A549 (cell line): ENCODE data around the gene RAD51. TPM values are rescaled to one million over a fixed set of nuclear protein-coding genes. Genes with fewer than 3 reads are reported as not detected.

Experiments used
- ATAC-seq, 2 experiments: fragments of 200-7000 bp in 1 of 2; fragments of >200 bp in 1 of 2; cut with Nextera tagmentation in 1 of 2; cut with Tn5 transposase in 1 of 2; 3 replicates each; pipeline versions ENCODE4 v1.8.0 to v1.9.1; 2018 to 2020; ENCODE audit warnings: mild to moderate bottlenecking in 1 of 2, moderate library complexity in 1 of 2
- CTCF ChIA-PET: fragments of 300-600 bp; sonication (Branson Sonifier 250); formaldehyde crosslinking; extraction: SDS; loops from one replicate; lab custom pipeline; 2021; ENCODE audit warnings: antibody characterized with exemption, inconsistent platforms; lab: Yijun Ruan, JAX
- POLR2A ChIA-PET: fragments of 350-600 bp; formaldehyde crosslinking; extraction: SDS; loops from one replicate; lab custom pipeline; 2021; ENCODE audit warnings: antibody characterized with exemption, inconsistent platforms; lab: Yijun Ruan, JAX
- DNase-seq, 2 experiments: peaks; one replicate each; pipeline versions ENCODE4 v3.0.0 to v3.0.0-alpha.2; 2011 to 2016; ENCODE audit warnings: low read depth in 1 of 2, low spot score in 1 of 2
- FAIRE-seq: peaks from 2 replicates; lab custom pipeline; 2011; peaks lifted over from hg19 to GRCh38; lab: Jason Lieb, UNC
- H3K27ac ChIP-seq, 2 experiments: fragments of >200 bp; sonication (Bioruptor Twin); formaldehyde crosslinking; 3 replicates each; pipeline ENCODE4 v1.5.1; 2016 to 2017
- H3K4me1 ChIP-seq: fragments of >200 bp; sonication (Bioruptor Twin); formaldehyde crosslinking; 3 replicates; pipeline ENCODE4 v1.6.1; 2016
- H3K4me2 ChIP-seq: fragments of >200 bp; sonication (Bioruptor Twin); formaldehyde crosslinking; 3 replicates; pipeline ENCODE4 v1.6.1; 2016
- H3K4me3 ChIP-seq: fragments of >200 bp; sonication (Bioruptor Twin); formaldehyde crosslinking; 3 replicates; pipeline ENCODE4 v1.5.1; 2016
- H3K9me3 ChIP-seq: fragments of >200 bp; sonication (Bioruptor Twin); formaldehyde crosslinking; 3 replicates; pipeline ENCODE4 v1.6.1; 2016
- ATOH8 ChIP-seq: fragments of 250-450 bp; sonication (Bioruptor Pico); IDR thresholded peaks from 2 replicates; pipeline ENCODE4 v1.5.0; 2020; ENCODE audit warnings: low read depth, mild to moderate bottlenecking, moderate library complexity
- CBX2 ChIP-seq: fragments of 200-600 bp; sonication (generic); IDR thresholded peaks from 2 replicates; pipeline ENCODE4 v1.6.1; 2016; ENCODE audit warnings: low read depth, mild to moderate bottlenecking, borderline replicate concordance
- CBX8 ChIP-seq: fragments of 200-600 bp; sonication (generic); IDR thresholded peaks from 2 replicates; pipeline ENCODE4 v1.6.1; 2016
- CEBPB ChIP-seq, 2 experiments: fragments of >200 bp in 1 of 2; sonication (Bioruptor Twin) in 1 of 2; formaldehyde crosslinking in 1 of 2; IDR thresholded peaks; 2 replicates each; pipeline ENCODE4 v1.6.1; 2012 to 2016
- CHD2 ChIP-seq: fragments of 150-350 bp; IDR thresholded peaks from 2 replicates; pipeline ENCODE4 v1.6.1; 2014; ENCODE audit warnings: low read length; ENCODE audit not compliant: partially characterized antibody
- CHD4 ChIP-seq: fragments of 200-600 bp; sonication (generic); IDR thresholded peaks from 2 replicates; pipeline ENCODE4 v1.6.1; 2016; ENCODE audit warnings: antibody characterized with exemption, mild to moderate bottlenecking, borderline replicate concordance
- E2F6 ChIP-seq: IDR thresholded peaks from 2 replicates; pipeline ENCODE4 v1.6.1; 2012; ENCODE audit warnings: low read depth, borderline replicate concordance
- EHMT2 ChIP-seq: fragments of 200-600 bp; sonication (generic); IDR thresholded peaks from 2 replicates; pipeline ENCODE4 v1.6.1; 2016; ENCODE audit warnings: antibody characterized with exemption, low read depth, mild to moderate bottlenecking, moderate library complexity
- EP300 ChIP-seq, 2 experiments: fragments of >200 bp; sonication (Bioruptor Twin); formaldehyde crosslinking; IDR thresholded peaks; 2 replicates in 1 of 2; 3 replicates in 1 of 2; pipeline ENCODE4 v1.6.1; 2016 to 2017
- ESRRA ChIP-seq: fragments of 150-350 bp; IDR thresholded peaks from 2 replicates; pipeline ENCODE4 v1.6.1; 2014; ENCODE audit warnings: mild to moderate bottlenecking, low read length, borderline replicate concordance
- GATA3 ChIP-seq: IDR thresholded peaks from 2 replicates; pipeline ENCODE4 v1.6.1; 2012; ENCODE audit warnings: borderline replicate concordance
- HES2 ChIP-seq: fragments of >200 bp; sonication (Bioruptor Twin); formaldehyde crosslinking; IDR thresholded peaks from 2 replicates; pipeline ENCODE4 v1.6.1; 2016
- HOXB5 ChIP-seq: fragments of 250-450 bp; sonication (Bioruptor Pico); IDR thresholded peaks from 2 replicates; pipeline ENCODE4 v1.5.0; 2020; ENCODE audit warnings: mild to moderate bottlenecking, moderate library complexity
- KDM1A ChIP-seq: fragments of 200-600 bp; sonication (generic); IDR thresholded peaks from 2 replicates; pipeline ENCODE4 v1.6.1; 2016; ENCODE audit warnings: low read depth, mild to moderate bottlenecking
- MAFK ChIP-seq: fragments of 450-650 bp; IDR thresholded peaks from 2 replicates; pipeline ENCODE4 v1.6.1; 2014; ENCODE audit not compliant: partially characterized antibody
- MAX ChIP-seq: IDR thresholded peaks from 2 replicates; pipeline ENCODE4 v1.6.1; 2012
- NFE2L2 ChIP-seq: fragments of 150-350 bp; conservative IDR thresholded peaks from 2 replicates; pipeline ENCODE4 v1.6.1; 2014; ENCODE audit warnings: low read length
- NR3C1 ChIP-seq: fragments of >200 bp; sonication (Bioruptor Twin); formaldehyde crosslinking; IDR thresholded peaks from 3 replicates; pipeline ENCODE4 v1.6.1; 2017
- RARB ChIP-seq: fragments of 250-450 bp; sonication (Bioruptor Pico); IDR thresholded peaks from 2 replicates; pipeline ENCODE4 v1.8.0; 2021; ENCODE audit warnings: mild to moderate bottlenecking, moderate library complexity
- REST ChIP-seq: fragments of 200-600 bp; sonication (generic); IDR thresholded peaks from 2 replicates; pipeline ENCODE4 v1.6.1; 2016; ENCODE audit warnings: antibody characterized with exemption, mild to moderate bottlenecking, moderate library complexity
- RFX5 ChIP-seq: fragments of 450-650 bp; IDR thresholded peaks from 2 replicates; pipeline ENCODE4 v1.7.1; 2014; ENCODE audit warnings: antibody characterized with exemption, mild to moderate bottlenecking, moderate library complexity
- SMC3 ChIP-seq: fragments of >200 bp; sonication (Bioruptor Twin); formaldehyde crosslinking; IDR thresholded peaks from 3 replicates; pipeline ENCODE4 v1.6.1; 2018; ENCODE audit warnings: inconsistent platforms
- SREBF2 ChIP-seq: fragments of 450-650 bp; IDR thresholded peaks from 2 replicates; pipeline ENCODE4 v1.6.1; 2014; ENCODE audit warnings: mild to moderate bottlenecking, moderate library complexity
- TFCP2L1 ChIP-seq: fragments of 250-450 bp; sonication (Bioruptor Pico); IDR thresholded peaks from 2 replicates; pipeline ENCODE4 v1.5.0; 2021; ENCODE audit warnings: mild to moderate bottlenecking
- ZC3H11A ChIP-seq: fragments of 450-650 bp; IDR thresholded peaks from 2 replicates; pipeline ENCODE4 v1.6.1; 2014; ENCODE audit warnings: antibody characterized with exemption, mild to moderate bottlenecking
- ZFP36 ChIP-seq: fragments of 450-650 bp; IDR thresholded peaks from 2 replicates; pipeline ENCODE4 v1.6.1; 2014; ENCODE audit warnings: borderline replicate concordance; ENCODE audit not compliant: partially characterized antibody
- WGBS: methylation state at CpG from one replicate; pipeline ENCODE4 v1.1.6; 2017; ENCODE audit errors: missing lambda C conversion rate; 5-methylcytosine and 5-hydroxymethylcytosine counted together
- polyA plus RNA-seq, 4 experiments: library from polyadenylated mRNA; depleted of rRNA in 3 of 4; stranded (reverse); fragments of >200 nt; fragmentation: RNase III in 1 of 4; extraction: RNeasy Plus Mini Kit Qiagen cat#74134 plus additional on column Dnase treatment in 1 of 4; gene quantifications; 2 replicates in 3 of 4; 3 replicates in 1 of 4; pipeline ENCODE4 v1.2.3, GENCODE V29; 2011 to 2017

RAD51 gene
- polyA plus RNA-seq, 2 of the 4 experiments (the other 2 are of a cell fraction) = 12.9 to 14.4 TPM

GRCh38 chr15:40756938-40757337 lies 62.0 kb downstream of the RAD51 start:
- Histone ChIP-seq H3K9me3 (no peaks in the 10 kb centered on the region), H3K4me3 (no peak overlapping the region)
- CTCF ChIA-PET = interaction anchor here (1.0 kb wide), 1 partner anchor 101 kb away, joined by 3 read pairs; no protein-coding TSS in a partner anchor
- ATAC-seq (no peak), FAIRE-seq (no peak), DNase-seq (no peak)
- 61% methylated on average over 6 of the region's 6 CpGs for WGBS
- TF ChIP-seq EHMT2 (no peak), EP300 (IDR thresholded peaks at IDR 0.05) (no peak), ZFP36 (no peak), MAFK (no peak), ESRRA (no peak), SMC3 (no peak), MAX (no peak), KDM1A (no peak), CBX8 (no peak), HOXB5 (CRISPR knock-in tag) (no peak), E2F6 (no peak), ATOH8 (no peak), CHD2 (no peak), REST (no peak), SREBF2 (no peak)
- TF ChIP-seq, all 56 proteins: peak for 0
- POLR2A ChIA-PET = no interaction called here
- Histone ChIP-seq H3K4me1 (0 out of 3 replicates have a peak, but pooled peaks cover 3% of the 10 kb centered on the region), H3K27ac (no peak overlapping the region), H3K4me2 (no peak overlapping the region)

DNA sequence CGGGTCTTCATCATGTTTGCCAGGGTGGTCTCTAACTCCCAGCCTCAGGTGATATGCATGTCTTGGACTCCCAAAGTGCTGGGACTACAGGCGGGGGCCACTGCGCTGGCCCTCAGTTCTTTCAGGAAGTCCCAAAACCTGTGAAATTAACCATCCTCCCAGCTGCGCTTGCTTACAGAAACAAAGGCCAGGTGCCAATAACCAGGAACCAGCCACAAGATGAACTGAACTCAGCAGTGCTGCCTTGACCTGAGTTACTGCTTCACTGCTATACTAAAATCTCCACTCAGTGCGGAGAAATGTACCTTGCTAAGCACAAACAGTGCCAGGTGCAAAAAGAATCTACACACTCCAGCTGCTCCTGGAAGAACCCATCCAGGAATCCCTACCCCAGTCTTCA lies 65.0 kb downstream of the RAD51 start:
- ATAC-seq = no peak
- no peak for TF ChIP-seq ESRRA
- no peak for TF ChIP-seq ZC3H11A
- TF ChIP-seq NFE2L2 = no peak
- no peak for TF ChIP-seq CEBPB (IDR thresholded peaks at IDR 0.05)
- TF ChIP-seq HES2 = no peak
- TF ChIP-seq GATA3 = no peak
- TF ChIP-seq EHMT2 = no peak
- no peak for TF ChIP-seq REST
- no peak for TF ChIP-seq CHD4
- TF ChIP-seq CBX2 = no peak
- no peak for TF ChIP-seq RARB (CRISPR knock-in tag)
- TF ChIP-seq NR3C1 = no peak
- no peak for TF ChIP-seq ATOH8
- no peak for TF ChIP-seq TFCP2L1
- no peak for TF ChIP-seq RFX5
- H3K4me2 ChIP-seq = no peak overlapping the region
- FAIRE-seq = no peak
- ChIA-PET CTCF (interaction anchor here (1.1 to 3.2 kb wide), 2 partner anchors 14 to 135 kb away, joined by 3 to 12 read pairs; partner anchors contain the start of gene VPS18), POLR2A (no interaction called here)
- H3K27ac ChIP-seq = no peak overlapping the region
- H3K9me3 ChIP-seq = no peaks in the 10 kb centered on the region
- no peak overlapping the region for H3K4me3 ChIP-seq
- no peak for DNase-seq
- peaks cover 11% of the 10 kb centered on the region; the same call in 2 of the 3 replicates for H3K4me1 ChIP-seq
- 84% methylated on average over 5 of the region's 5 CpGs for WGBS
